Activated CD4-positive, alpha-beta T cell treated with anti-CD3 and anti-CD28 coated beads, Interleukin-2, Interleukin-6, amounts not matched to agents 100 ng/mL and 50 ng/mL, durations not matched to agents 16 hours and 8 hours (primary cell): ENCODE results near the gene ERICH4.
A peak's percentile ranks its signal among the peaks of the same experiment; 100 is the strongest.

Experiments used
- DNase-seq: peaks from one replicate; pipeline ENCODE4 v3.0.0-alpha.2; 2020

Gene ERICH4

GRCh38 chr19:41435936-41436673 is 6.9 kb upstream of the ERICH4 start:
- DNase-seq: no peak

- DNase-seq: no peak
These were observed 6.3 kb upstream of the ERICH4 start for GRCh38 chr19:41436674-41436951.

GRCh38 chr19:41437944-41438574 is 4.9 kb upstream of the ERICH4 start:
- DNase-seq: no peak

- DNase-seq: peak; percentile 97
These were observed 3.3 kb upstream of the ERICH4 start, which contains the start of gene DMAC2 for GRCh38 chr19:41439441-41440222. DMAC2 (minus strand) TSS chr19:41439912; CDS start chr19:41439899, 13 bp downstream.

GRCh38 chr19:41441321-41441945 is 1.5 kb upstream of the ERICH4 start:
- no peak for DNase-seq

GRCh38 chr19:41443813-41444455 is 978 bp downstream of the ERICH4 start:
- no peak for DNase-seq

GRCh38 chr19:41445575-41445974 is 2.6 kb downstream of the ERICH4 start:
- DNase-seq: no peak

- no peak for DNase-seq
These were observed 4.9 kb downstream of the ERICH4 start for GRCh38 chr19:41447732-41448332.

GRCh38 chr19:41449079-41449864 is 6.3 kb downstream of the ERICH4 start:
- DNase-seq: peak; percentile 82

- no peak for DNase-seq
These were observed 6.9 kb downstream of the ERICH4 start for GRCh38 chr19:41449865-41450178.

GRCh38 chr19:41452584-41453275 is 9.8 kb downstream of the ERICH4 start:
- no peak for DNase-seq

- DNase-seq: no peak
These were observed 13.0 kb downstream of the ERICH4 start for GRCh38 chr19:41455936-41456335.

- DNase-seq: no peak
These were observed 13.5 kb downstream of the ERICH4 start for GRCh38 chr19:41456342-41456918.

- peak; percentile 71 for DNase-seq
These were observed 14.3 kb downstream of the ERICH4 start for GRCh38 chr19:41457241-41457640.

GRCh38 chr19:41462497-41462896 is 19.5 kb downstream of the ERICH4 start:
- DNase-seq: no peak

GRCh38 chr19:41463257-41464256 is 20.6 kb downstream of the ERICH4 start:
- DNase-seq: peak; percentile 13

- no peak for DNase-seq
These were observed 33.6 kb downstream of the ERICH4 start for GRCh38 chr19:41476583-41476982.

GRCh38 chr19:41478171-41478570 is 35.2 kb downstream of the ERICH4 start:
- DNase-seq: no peak
